ENCODE results near the gene EMID1. TPM values are rescaled to one million over a fixed set of nuclear protein-coding genes. Genes with fewer than 3 reads are reported as not detected.

EMID1 gene
- total and polyA plus RNA-seq, 3 donors from 2014 or later = 6.2 to 7.5 (median 7.0) TPM

GRCh38 chr22:29268511-29269229 is 63.0 kb downstream of the EMID1 start:
- TF ChIP-seq POLR2A (IDR thresholded peaks at IDR 0.05) (no peak), CTCF (IDR thresholded peaks at IDR 0.05) (no peak)
- Histone ChIP-seq H3K4me1 (peaks cover 46% of the 10 kb centered on the region), H3K9me3 (no peaks in the 10 kb centered on the region), H3K27ac (peak overlapping the region; percentile 95 to 99), H3K36me3 (ENCODE audit: low read depth, missing control alignments) (no peaks in the 10 kb centered on the region), H3K27me3 (no peaks in the 10 kb centered on the region), H3K4me3 (peak overlapping the region; percentile 96 to 98)
- intact Hi-C loops (cut with DNase I; ENCODE audit: low total_unique reads) = no loop called here
- peak; percentile 74 for DNase-seq
- 0% methylated on average over 21 to 33 of the region's 51 CpGs for WGBS, 2 donors

GRCh38 chr22:29269230-29269604 is 63.5 kb downstream of the EMID1 start:
- H3K4me3 ChIP-seq = peak overlapping the region; percentile 96 to 98
- no peaks in the 10 kb centered on the region for H3K9me3 ChIP-seq
- H3K27ac ChIP-seq = peak overlapping the region; percentile 95 to 99
- peaks cover 46% of the 10 kb centered on the region for H3K4me1 ChIP-seq
- no peaks in the 10 kb centered on the region for H3K36me3 ChIP-seq (ENCODE audit: low read depth, missing control alignments)
- intact Hi-C loops (cut with DNase I; ENCODE audit: low total_unique reads) = no loop called here
- WGBS, 2 donors = 1 to 2% methylated on average over 14 of the region's 14 CpGs
- no peaks in the 10 kb centered on the region for H3K27me3 ChIP-seq
- TF ChIP-seq CTCF (IDR thresholded peaks at IDR 0.05) (no peak), POLR2A (IDR thresholded peaks at IDR 0.05) (no peak)
- DNase-seq = no peak

- H3K9me3 ChIP-seq = no peaks in the 10 kb centered on the region
- no peaks in the 10 kb centered on the region for H3K27me3 ChIP-seq
- WGBS, 2 donors = 5 to 7% methylated on average over 13 of the region's 13 CpGs
- peak overlapping the region; percentile 96 to 98 for H3K4me3 ChIP-seq
- H3K36me3 ChIP-seq (ENCODE audit: low read depth, missing control alignments) = no peaks in the 10 kb centered on the region
- intact Hi-C loops (cut with DNase I; ENCODE audit: low total_unique reads) = no loop called here
- H3K4me1 ChIP-seq = peaks cover 46% of the 10 kb centered on the region
- H3K27ac ChIP-seq = peak overlapping the region; percentile 95 to 99
- TF ChIP-seq POLR2A (IDR thresholded peaks at IDR 0.05) = no peak
- TF ChIP-seq CTCF (IDR thresholded peaks at IDR 0.05) = no peak
- DNase-seq = no peak
These were observed 64.2 kb downstream of the EMID1 start for GRCh38 chr22:29269731-29270474.

GRCh38 chr22:29270475-29271271 is 65.0 kb downstream of the EMID1 start:
- Histone ChIP-seq H3K4me1 (peaks cover 46% of the 10 kb centered on the region), H3K4me3 (peak overlapping the region in 1 of 2 donors; percentile 98), H3K36me3 (ENCODE audit: low read depth, missing control alignments) (no peaks in the 10 kb centered on the region), H3K27ac (no peak overlapping the region), H3K27me3 (no peaks in the 10 kb centered on the region), H3K9me3 (no peaks in the 10 kb centered on the region)
- TF ChIP-seq POLR2A (IDR thresholded peaks at IDR 0.05) (no peak), CTCF (IDR thresholded peaks at IDR 0.05) (no peak)
- no peak for DNase-seq
- WGBS, 2 donors = 12% methylated on average over 9 of the region's 9 CpGs
- intact Hi-C loops (cut with DNase I; ENCODE audit: low total_unique reads) = no loop called here

Data from testis (tissue), 3 donors.